SK-N-SH (cell line): Measurements from ENCODE around the gene BOC. TPM values are rescaled to one million over a fixed set of nuclear protein-coding genes. Genes with fewer than 3 reads are reported as not detected.

Experiments
- CTCF ChIA-PET: fragments of 300-600, 350-600 bp; formaldehyde crosslinking; extraction: SDS; loops from one replicate; lab custom pipeline; 2021; lab: Yijun Ruan, JAX
- POLR2A ChIA-PET: fragments of 350-600 bp; sonication (Branson Sonifier 250); formaldehyde crosslinking; extraction: SDS; loops from one replicate; lab custom pipeline; 2020; ENCODE audit warnings: antibody characterized with exemption, inconsistent platforms; lab: Yijun Ruan, JAX
- DNase-seq: peaks from one replicate; pipeline ENCODE4 v3.0.0; 2012
- H2AFZ ChIP-seq: fragments of 200-600 bp; sonication (generic); 2 replicates; pipeline ENCODE4 v1.8.1; 2016; ENCODE audit warnings: antibody characterized with exemption, mild to moderate bottlenecking, low read depth
- H3F3A ChIP-seq: fragments of 200-600 bp; sonication (generic); replicated peaks from 2 replicates; pipeline ENCODE3; 2016; ENCODE audit warnings: antibody characterized with exemption, mild to moderate bottlenecking; ENCODE audit not compliant: insufficient read depth
- H3K27ac ChIP-seq, 2 experiments: fragments of 200-500 bp in 1 of 2; fragments of 200-600 bp in 1 of 2; sonication (Bioruptor generic) in 1 of 2; sonication (generic), shearing (Covaris generic) in 1 of 2; 2 replicates each; pipeline versions ENCODE4 v1.5.1 to v1.6.1; 2014 to 2016; ENCODE audit warnings: low read depth in 2 of 2, inconsistent platforms in 1 of 2, low read length in 1 of 2, mild to moderate bottlenecking in 1 of 2, mixed read lengths in 1 of 2
- H3K27me3 ChIP-seq: fragments of 200-600 bp; sonication (generic), shearing (Covaris generic); 2 replicates; pipeline ENCODE4 v1.6.1; 2016; ENCODE audit warnings: mixed run types; ENCODE audit not compliant: insufficient read depth
- H3K36me3 ChIP-seq, 2 experiments: fragments of 200-500 bp in 1 of 2; fragments of 200-600 bp in 1 of 2; sonication (Bioruptor generic) in 1 of 2; sonication (generic) in 1 of 2; replicated peaks in 1 of 2; 2 replicates each; pipeline versions ENCODE3 to v1.5.1; 2014 to 2016; ENCODE audit warnings: low read length in 1 of 2, mild to moderate bottlenecking in 1 of 2; ENCODE audit not compliant: insufficient read depth in 2 of 2, control insufficient read depth in 1 of 2
- H3K4me1 ChIP-seq, 2 experiments: fragments of 200-500 bp in 1 of 2; fragments of 200-600 bp in 1 of 2; sonication (Bioruptor generic) in 1 of 2; sonication (generic), shearing (Covaris generic) in 1 of 2; 2 replicates each; pipeline versions ENCODE4 v1.5.1 to v1.6.1; 2014 to 2016; ENCODE audit warnings: low read depth in 1 of 2, low read length in 1 of 2, mixed run types in 1 of 2; ENCODE audit not compliant: insufficient read depth in 2 of 2, control insufficient read depth in 1 of 2
- H3K4me2 ChIP-seq: fragments of 200-600 bp; sonication (generic), shearing (Covaris generic); 2 replicates; pipeline ENCODE4 v1.6.1; 2017; ENCODE audit warnings: mixed run types
- H3K4me3 ChIP-seq, 2 experiments: fragments of 200-500 bp in 1 of 2; fragments of 200-600 bp in 1 of 2; sonication (Bioruptor generic) in 1 of 2; sonication (generic), shearing (Covaris generic) in 1 of 2; 2 replicates each; pipeline versions ENCODE4 v1.5.1 to v1.8.1; 2014 to 2016; ENCODE audit warnings: low read depth in 2 of 2, inconsistent platforms in 1 of 2, low read length in 1 of 2, mild to moderate bottlenecking in 1 of 2, mixed read lengths in 1 of 2, moderate library complexity in 1 of 2
- H3K79me2 ChIP-seq: fragments of 200-600 bp; sonication (generic); 2 replicates; pipeline ENCODE4 v1.8.1; 2017; ENCODE audit warnings: mild to moderate bottlenecking; ENCODE audit not compliant: insufficient read depth
- H3K9ac ChIP-seq: fragments of 200-600 bp; sonication (generic); 2 replicates; pipeline ENCODE4 v1.6.1; 2017; ENCODE audit warnings: mixed run types
- H3K9me2 ChIP-seq: fragments of 200-600 bp; sonication (generic); 2 replicates; pipeline ENCODE4 v1.6.1; 2017; ENCODE audit warnings: mixed run types
- H3K9me3 ChIP-seq: fragments of 200-600 bp; sonication (generic); 2 replicates; pipeline ENCODE4 v1.6.1; 2017; ENCODE audit warnings: mixed run types, mild to moderate bottlenecking, moderate library complexity
- H4K20me1 ChIP-seq: fragments of 200-600 bp; sonication (generic); 2 replicates; pipeline ENCODE4 v1.6.1; 2017; ENCODE audit warnings: mild to moderate bottlenecking, mixed run types; ENCODE audit not compliant: insufficient read depth
- CHD2 ChIP-seq: fragments of 150-350 bp; IDR thresholded peaks from 2 replicates; pipeline ENCODE4 v1.6.1; 2018; ENCODE audit warnings: low read length; ENCODE audit not compliant: partially characterized antibody
- CTCF ChIP-seq: fragments of 200-600 bp; sonication (generic); IDR thresholded peaks from 2 replicates; pipeline ENCODE4 v1.6.1; 2017; ENCODE audit warnings: antibody characterized with exemption, mild to moderate bottlenecking, moderate library complexity
- ELF1 ChIP-seq: IDR thresholded peaks from 2 replicates; pipeline ENCODE4 v1.4.0; 2012
- EZH2phosphoT487 ChIP-seq: fragments of 200-600 bp; sonication (generic); IDR thresholded peaks from 2 replicates; pipeline ENCODE4 v1.6.1; 2017; ENCODE audit warnings: low read depth, mixed run types, mild to moderate bottlenecking, antibody characterized with exemption, moderate library complexity, borderline replicate concordance
- FOSL2 ChIP-seq: IDR thresholded peaks from 2 replicates; pipeline ENCODE4 v1.4.0; 2012; ENCODE audit warnings: low read depth, mild to moderate bottlenecking, moderate library complexity, borderline replicate concordance
- FOXM1 ChIP-seq: IDR thresholded peaks from 2 replicates; pipeline ENCODE4 v1.4.0; 2012; ENCODE audit warnings: low read depth, mild to moderate bottlenecking
- GABPA ChIP-seq: IDR thresholded peaks from 2 replicates; pipeline ENCODE4 v1.4.0; 2012; ENCODE audit warnings: low read depth, mild to moderate bottlenecking
- JUND ChIP-seq: IDR thresholded peaks from 2 replicates; pipeline ENCODE4 v1.4.0; 2012
- MEF2A ChIP-seq: IDR thresholded peaks from 2 replicates; pipeline ENCODE4 v1.4.0; 2012; ENCODE audit warnings: low read depth, borderline replicate concordance
- NFIC ChIP-seq: IDR thresholded peaks from 2 replicates; pipeline ENCODE4 v1.4.0; 2012; ENCODE audit warnings: borderline replicate concordance
- REST ChIP-seq: IDR thresholded peaks from 2 replicates; pipeline ENCODE4 v1.6.1; 2012; ENCODE audit warnings: mild to moderate bottlenecking, low read depth, low read length, moderate library complexity
- SIN3A ChIP-seq: IDR thresholded peaks from 2 replicates; pipeline ENCODE4 v1.6.1; 2012; ENCODE audit warnings: low read depth, mild to moderate bottlenecking, low read length, moderate library complexity, borderline replicate concordance
- TCF12 ChIP-seq: IDR thresholded peaks from 2 replicates; pipeline ENCODE4 v1.4.0; 2012
- TEAD4 ChIP-seq: IDR thresholded peaks from 2 replicates; pipeline ENCODE4 v1.4.0; 2012; ENCODE audit warnings: mild to moderate bottlenecking, borderline replicate concordance; ENCODE audit not compliant: insufficient read depth
- USF1 ChIP-seq: IDR thresholded peaks from 2 replicates; pipeline ENCODE4 v1.4.0; 2012; ENCODE audit warnings: low read depth, borderline replicate concordance
- YY1 ChIP-seq: IDR thresholded peaks from 2 replicates; pipeline ENCODE4 v1.4.0; 2012; ENCODE audit warnings: low read depth, mild to moderate bottlenecking
- ZBTB33 ChIP-seq: IDR thresholded peaks from 2 replicates; pipeline ENCODE4 v1.4.0; 2012; ENCODE audit warnings: low read depth, borderline replicate concordance
- WGBS: methylation state at CpG from one replicate; pipeline ENCODE4 v1.1.6; 2017; ENCODE audit warnings: low lambda C conversion rate; 5-methylcytosine and 5-hydroxymethylcytosine counted together
- polyA plus RNA-seq, 3 experiments: library from polyadenylated mRNA; depleted of rRNA; stranded (reverse); fragments of >200 nt; gene quantifications; 2 replicates each; pipeline ENCODE4 v1.2.3, GENCODE V29; 2012

The BOC gene
- polyA plus RNA-seq, 1 of the 3 experiments (the other 2 are of a cell fraction): 6.6 TPM

- POLR2A ChIA-PET: no interaction called here
- Histone ChIP-seq H3K9me3 (no peaks in the 10 kb centered on the region), H3K27me3 (no peaks in the 10 kb centered on the region), H3F3A (peaks cover 6% of the 10 kb centered on the region), H4K20me1 (no peaks in the 10 kb centered on the region), H3K9ac (no peak overlapping the region), H2AFZ (no peak overlapping the region), H3K27ac (peak overlapping the region in 1 of 2 experiments; percentile 87; a peak in 2 of 4 replicates), H3K36me3 (no peaks in the 10 kb centered on the region), H3K4me1 (peaks cover 25 to 30% of the 10 kb centered on the region in 2 experiments), H3K79me2 (no peaks in the 10 kb centered on the region), H3K4me2 (no peak overlapping the region), H3K4me3 (no peak overlapping the region), H3K9me2 (no peaks in the 10 kb centered on the region)
- no peak for DNase-seq
- WGBS: 86% methylated on average over 3 of the region's 3 CpGs
- no peak for TF ChIP-seq JUND
- TF ChIP-seq TEAD4: no peak
- TF ChIP-seq MEF2A: no peak
- no peak for TF ChIP-seq CTCF
- TF ChIP-seq FOXM1: no peak
- no peak for TF ChIP-seq USF1
- no peak for TF ChIP-seq GABPA
- TF ChIP-seq TCF12: no peak
- no peak for TF ChIP-seq ELF1
- no peak for TF ChIP-seq EZH2phosphoT487
- TF ChIP-seq SIN3A: no peak
- TF ChIP-seq YY1: no peak
- no peak for TF ChIP-seq FOSL2
- TF ChIP-seq ZBTB33: no peak
- no peak for TF ChIP-seq REST
- no peak for TF ChIP-seq NFIC
- TF ChIP-seq CHD2: no peak
- CTCF ChIA-PET: interaction anchor here (0.6 to 1.6 kb wide), 5 partner anchors 9 to 47 kb away, joined by 3 to 6 read pairs (median 3); no protein-coding TSS in a partner anchor
Observed at GRCh38 chr3:113240841-113241240, 29.5 kb downstream of the BOC start.
